WTC11 (cell line): Measurements from ENCODE around the gene ARHGAP10. TPM values are rescaled to one million over a fixed set of nuclear protein-coding genes. Genes with fewer than 3 reads are reported as not detected.

ENCODE experiments used
- ATAC-seq: fragments of 200-7000 bp; cut with Tn5 transposase; 2 replicates; pipeline ENCODE4 v1.10.0; 2021; ENCODE audit warnings: mild to moderate bottlenecking, moderate library complexity
- CTCF ChIA-PET: fragments of 300-600 bp; sonication (Branson Sonifier 250); formaldehyde crosslinking; loops from one replicate; lab custom pipeline; 2021; ENCODE audit warnings: antibody characterized with exemption; lab: Charles Lee
- POLR2A ChIA-PET: fragments of 350-600 bp; sonication (Branson Sonifier 250); formaldehyde crosslinking; loops from one replicate; lab custom pipeline; 2021; ENCODE audit warnings: antibody characterized with exemption; lab: Charles Lee
- DNase-seq: peaks from one replicate; pipeline ENCODE4 v3.0.0; 2021; ENCODE audit warnings: low spot score
- H3K27ac Mint-ChIP-seq: 2 replicates; pipeline ENCODE4 v1.8.0; 2021; ENCODE audit warnings: mixed read lengths
- H3K27me3 Mint-ChIP-seq: 2 replicates; pipeline ENCODE4 v1.8.0; 2021; ENCODE audit warnings: low read depth, mild to moderate bottlenecking, moderate library complexity, mixed read lengths
- H3K36me3 Mint-ChIP-seq: 2 replicates; pipeline ENCODE4 v1.8.0; 2021; ENCODE audit warnings: mixed read lengths
- H3K4me1 Mint-ChIP-seq: 2 replicates; pipeline ENCODE4 v1.8.0; 2022; ENCODE audit warnings: mixed read lengths
- H3K4me3 Mint-ChIP-seq: 2 replicates; pipeline ENCODE4 v1.8.0; 2021; ENCODE audit warnings: mild to moderate bottlenecking, moderate library complexity, mixed read lengths
- H3K9me3 Mint-ChIP-seq: 2 replicates; pipeline ENCODE4 v1.8.0; 2021; ENCODE audit warnings: mixed read lengths
- CREB1 ChIP-seq: sonication (generic); formaldehyde crosslinking; IDR thresholded peaks from 2 replicates; pipeline ENCODE4 v1.8.0; 2023; ENCODE audit warnings: mild to moderate bottlenecking, missing genetic modification reagents
- E2F1 ChIP-seq: sonication (generic); formaldehyde crosslinking; IDR thresholded peaks from 2 replicates; pipeline ENCODE4 v1.8.0; 2022; ENCODE audit warnings: mild to moderate bottlenecking, missing genetic modification reagents
- IRF1 ChIP-seq: sonication (generic); formaldehyde crosslinking; IDR thresholded peaks from 2 replicates; pipeline ENCODE4 v1.8.0; 2023; ENCODE audit warnings: missing genetic modification reagents
- JAZF1 ChIP-seq: fragments of 250-450 bp; sonication (Bioruptor Pico); IDR thresholded peaks from 2 replicates; pipeline ENCODE4 v1.9.0; 2021; ENCODE audit warnings: moderate library complexity, mild to moderate bottlenecking, inconsistent platforms
- MLX ChIP-seq: sonication (generic); formaldehyde crosslinking; IDR thresholded peaks from 2 replicates; pipeline ENCODE4 v1.8.1; 2023; ENCODE audit warnings: mild to moderate bottlenecking, missing genetic modification reagents, moderate library complexity
- MXD4 ChIP-seq: fragments of 250-450 bp; sonication (Bioruptor Pico); IDR thresholded peaks from 2 replicates; pipeline ENCODE4 v1.8.0; 2021; ENCODE audit warnings: mild to moderate bottlenecking, moderate library complexity, borderline replicate concordance
- NFATC4 ChIP-seq: fragments of 250-450 bp; sonication (Bioruptor Pico); IDR thresholded peaks from 2 replicates; pipeline ENCODE4 v1.9.0; 2021; ENCODE audit warnings: mild to moderate bottlenecking
- NFYB ChIP-seq: sonication (generic); formaldehyde crosslinking; conservative IDR thresholded peaks from 2 replicates; pipeline ENCODE4 v1.8.0; 2022; ENCODE audit warnings: low read depth, missing genetic modification reagents
- OVOL2 ChIP-seq: fragments of 250-450 bp; sonication (Bioruptor Pico); IDR thresholded peaks from 2 replicates; pipeline ENCODE4 v1.9.0; 2021; ENCODE audit warnings: mild to moderate bottlenecking, borderline replicate concordance
- RELA ChIP-seq: sonication (generic); formaldehyde crosslinking; IDR thresholded peaks from 2 replicates; pipeline ENCODE4 v1.8.1; 2022; ENCODE audit warnings: missing genetic modification reagents, mild to moderate bottlenecking, borderline replicate concordance
- SP1 ChIP-seq: sonication (generic); formaldehyde crosslinking; conservative IDR thresholded peaks from 2 replicates; pipeline ENCODE4 v1.8.1; 2022; ENCODE audit warnings: missing genetic modification reagents
- TP53 ChIP-seq: sonication (generic); formaldehyde crosslinking; IDR thresholded peaks from 2 replicates; pipeline ENCODE4 v1.8.1; 2023; ENCODE audit warnings: mild to moderate bottlenecking, missing genetic modification reagents
- ZBTB21 ChIP-seq: sonication (generic); formaldehyde crosslinking; IDR thresholded peaks from 2 replicates; pipeline ENCODE4 v1.8.1; 2023; ENCODE audit warnings: mild to moderate bottlenecking, missing genetic modification reagents, borderline replicate concordance
- ZNF219 ChIP-seq: sonication (generic); formaldehyde crosslinking; IDR thresholded peaks from 2 replicates; pipeline ENCODE4 v1.8.0; 2023; ENCODE audit warnings: missing genetic modification reagents, mild to moderate bottlenecking, borderline replicate concordance
- ZNF423 ChIP-seq: fragments of 250-450 bp; sonication (Bioruptor Pico); IDR thresholded peaks from 2 replicates; pipeline ENCODE4 v2.1.2; 2022; ENCODE audit warnings: mild to moderate bottlenecking, moderate library complexity
- ZSCAN18 ChIP-seq: fragments of 250-450 bp; sonication (Bioruptor Pico); IDR thresholded peaks from 2 replicates; pipeline ENCODE4 v2.1.2; 2022; ENCODE audit warnings: mild to moderate bottlenecking, moderate library complexity
- total RNA-seq: library from RNA; stranded (reverse); gene quantifications from 3 replicates; pipeline ENCODE4 v1.2.3, GENCODE V29; 2021

The ARHGAP10 gene
- total RNA-seq, 1 experiment from 2014 or later, result 9.6 TPM

- Mint-ChIP-seq H3K36me3 (peaks cover 3% of the 10 kb centered on the region; the same call in 1 of the 2 replicates), H3K4me1 (0 out of 2 replicates have a peak, but pooled peaks cover 3% of the 10 kb centered on the region), H3K27ac (no peak overlapping the region), H3K27me3 (no peaks in the 10 kb centered on the region), H3K9me3 (no peaks in the 10 kb centered on the region), H3K4me3 (no peak overlapping the region)
- ChIA-PET POLR2A (interaction anchor here (0.7 kb wide), 1 partner anchor 174 kb away, joined by 3 read pairs; no protein-coding TSS in a partner anchor), CTCF (interaction anchor here (0.6 to 1.1 kb wide), 3 partner anchors 10 to 19 kb away, joined by 3 to 5 read pairs (median 4); no protein-coding TSS in a partner anchor)
- ATAC-seq (no peak), DNase-seq (no peak)
- no peak for TF ChIP-seq RELA (CRISPR knock-in tag)
- no peak for TF ChIP-seq ZNF423 (CRISPR knock-in tag)
- TF ChIP-seq IRF1 (CRISPR knock-in tag), result no peak
These were observed 313.0 kb downstream of the ARHGAP10 start for GRCh38 chr4:148044912-148045352.

- ATAC-seq, result no peak
- Mint-ChIP-seq H3K4me3 (no peak overlapping the region), H3K4me1 (peaks cover 12% of the 10 kb centered on the region; the same call in 1 of the 2 replicates), H3K36me3 (peaks cover 3% of the 10 kb centered on the region; the same call in 1 of the 2 replicates)
- POLR2A ChIA-PET, result no interaction called here
- TF ChIP-seq TP53 (CRISPR knock-in tag), result no peak
- TF ChIP-seq ZBTB21 (CRISPR knock-in tag), result no peak
- TF ChIP-seq, all 79 proteins: peak for 0
- no peak for DNase-seq
- Mint-ChIP-seq H3K27me3 (no peaks in the 10 kb centered on the region), H3K27ac (no peak overlapping the region), H3K9me3 (no peaks in the 10 kb centered on the region)
- CTCF ChIA-PET, result interaction anchor here (1.6 kb wide), 1 partner anchor 11 kb away, joined by 3 read pairs; no protein-coding TSS in a partner anchor
These were observed 316.7 kb downstream of the ARHGAP10 start for GRCh38 chr4:148048598-148048997.

GRCh38 chr4:148051403-148051802, 319.5 kb downstream of the ARHGAP10 start:
- CTCF ChIA-PET, result no interaction called here
- no peak for DNase-seq

GRCh38 chr4:148052448-148052847, 320.6 kb downstream of the ARHGAP10 start:
- ATAC-seq, result peak; percentile 54; the same call in 1 of the 2 replicates
- Mint-ChIP-seq H3K4me1 (peaks cover 21% of the 10 kb centered on the region), H3K36me3 (peaks cover 3% of the 10 kb centered on the region; the same call in 1 of the 2 replicates), H3K4me3 (no peak overlapping the region), H3K27ac (peak overlapping the region; percentile 34; the same call in 1 of the 2 replicates), H3K27me3 (no peaks in the 10 kb centered on the region), H3K9me3 (no peaks in the 10 kb centered on the region)
- CTCF ChIA-PET, result no interaction called here
- TF ChIP-seq JAZF1, result no peak
- no peak for TF ChIP-seq MLX
- TF ChIP-seq OVOL2 (CRISPR knock-in tag), result no peak
- no peak for TF ChIP-seq CREB1 (CRISPR knock-in tag)
- no peak for TF ChIP-seq ZSCAN18 (CRISPR knock-in tag)
- TF ChIP-seq NFYB, result no peak
- no peak for TF ChIP-seq NFATC4 (CRISPR knock-in tag)
- no peak for TF ChIP-seq E2F1 (CRISPR knock-in tag)
- TF ChIP-seq SP1 (CRISPR knock-in tag), result no peak
- no peak for TF ChIP-seq MXD4 (CRISPR knock-in tag)
- POLR2A ChIA-PET, result no interaction called here
- no peak for DNase-seq

More at GRCh38 chr4:148051403-148051802, 319.5 kb downstream of the ARHGAP10 start:
- peaks cover 21% of the 10 kb centered on the region for H3K4me1 Mint-ChIP-seq
- TF ChIP-seq ZNF423 (CRISPR knock-in tag) (peak; percentile 67), ZNF219 (CRISPR knock-in tag) (no peak)
- POLR2A ChIA-PET, result no interaction called here
- ATAC-seq, result no peak
- H3K27me3 Mint-ChIP-seq, result no peaks in the 10 kb centered on the region
- no peaks in the 10 kb centered on the region for H3K9me3 Mint-ChIP-seq
- H3K4me3 Mint-ChIP-seq, result no peak overlapping the region
- H3K27ac Mint-ChIP-seq, result no peak overlapping the region
- H3K36me3 Mint-ChIP-seq, result peaks cover 3% of the 10 kb centered on the region; the same call in 1 of the 2 replicates
